ENCODE data around the gene TMEM14B.
"Not testable (repeated sequence)": the region's sequence is repeated elsewhere in the genome, so short reads cannot be mapped to it uniquely, and the experiment has no call there.

DNA sequence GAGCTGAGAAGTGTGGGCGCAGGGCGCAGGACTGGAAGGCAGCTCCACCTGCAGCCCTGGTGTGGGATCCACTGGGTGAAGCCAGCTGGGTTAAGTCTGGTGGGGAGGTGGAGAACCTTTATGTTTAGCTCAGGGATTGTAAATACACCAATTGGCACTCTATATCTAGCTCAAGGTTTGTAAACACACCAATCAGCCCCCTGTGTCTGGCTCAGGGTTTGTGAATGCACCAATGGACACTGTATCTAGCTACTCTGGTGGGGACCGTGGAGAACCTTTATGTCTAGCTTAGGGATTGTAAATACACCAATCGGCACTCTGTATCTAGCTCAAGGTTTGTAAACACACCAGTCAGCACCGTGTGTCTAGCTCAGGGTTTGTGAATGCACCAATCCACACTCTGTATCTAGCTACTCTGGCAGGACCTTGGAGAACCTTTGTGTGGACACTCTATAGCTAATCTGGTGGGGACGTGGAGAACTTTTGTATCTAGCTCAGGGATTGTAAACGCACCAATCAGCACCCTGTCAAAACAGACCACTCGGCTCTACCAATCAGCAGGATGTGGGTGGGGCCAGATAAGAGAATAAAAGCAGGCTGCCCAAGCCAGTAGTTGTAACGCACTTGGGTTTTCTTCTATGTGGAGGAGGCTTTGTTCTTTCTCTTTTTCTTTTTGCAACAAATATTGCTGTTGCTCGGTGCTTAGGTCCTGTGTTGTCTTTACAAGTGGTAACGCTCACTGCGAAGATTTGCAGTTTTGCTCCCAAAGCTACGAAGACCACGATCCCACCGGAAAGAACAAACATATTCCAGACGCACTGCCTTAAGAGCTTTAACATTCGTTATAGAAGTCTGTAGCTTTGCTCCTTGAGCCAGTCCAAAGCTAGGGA, 26.4 kb upstream of the TMEM14B start:
- TF ChIP-seq POLR2AphosphoS5 (IDR thresholded peaks at IDR 0.05): not testable (repeated sequence)
- TF ChIP-seq, protein P1, sequence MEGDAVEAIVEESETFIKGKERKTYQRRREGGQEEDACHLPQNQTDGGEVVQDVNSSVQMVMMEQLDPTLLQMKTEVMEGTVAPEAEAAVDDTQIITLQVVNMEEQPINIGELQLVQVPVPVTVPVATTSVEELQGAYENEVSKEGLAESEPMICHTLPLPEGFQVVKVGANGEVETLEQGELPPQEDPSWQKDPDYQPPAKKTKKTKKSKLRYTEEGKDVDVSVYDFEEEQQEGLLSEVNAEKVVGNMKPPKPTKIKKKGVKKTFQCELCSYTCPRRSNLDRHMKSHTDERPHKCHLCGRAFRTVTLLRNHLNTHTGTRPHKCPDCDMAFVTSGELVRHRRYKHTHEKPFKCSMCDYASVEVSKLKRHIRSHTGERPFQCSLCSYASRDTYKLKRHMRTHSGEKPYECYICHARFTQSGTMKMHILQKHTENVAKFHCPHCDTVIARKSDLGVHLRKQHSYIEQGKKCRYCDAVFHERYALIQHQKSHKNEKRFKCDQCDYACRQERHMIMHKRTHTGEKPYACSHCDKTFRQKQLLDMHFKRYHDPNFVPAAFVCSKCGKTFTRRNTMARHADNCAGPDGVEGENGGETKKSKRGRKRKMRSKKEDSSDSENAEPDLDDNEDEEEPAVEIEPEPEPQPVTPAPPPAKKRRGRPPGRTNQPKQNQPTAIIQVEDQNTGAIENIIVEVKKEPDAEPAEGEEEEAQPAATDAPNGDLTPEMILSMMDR (IDR thresholded peaks at IDR 0.05): not testable (repeated sequence)
